AG08396 (cell line): ENCODE data around the gene PLEK2.
"Not testable (repeated sequence)": the region's sequence is repeated elsewhere in the genome, so short reads cannot be mapped to it uniquely, and the experiment has no call there.

Experiments
- DNase-seq: peaks from one replicate; pipeline ENCODE4 v3.0.0; 2012; ENCODE audit warnings: low spot score, mixed read lengths

PLEK2 gene

DNA sequence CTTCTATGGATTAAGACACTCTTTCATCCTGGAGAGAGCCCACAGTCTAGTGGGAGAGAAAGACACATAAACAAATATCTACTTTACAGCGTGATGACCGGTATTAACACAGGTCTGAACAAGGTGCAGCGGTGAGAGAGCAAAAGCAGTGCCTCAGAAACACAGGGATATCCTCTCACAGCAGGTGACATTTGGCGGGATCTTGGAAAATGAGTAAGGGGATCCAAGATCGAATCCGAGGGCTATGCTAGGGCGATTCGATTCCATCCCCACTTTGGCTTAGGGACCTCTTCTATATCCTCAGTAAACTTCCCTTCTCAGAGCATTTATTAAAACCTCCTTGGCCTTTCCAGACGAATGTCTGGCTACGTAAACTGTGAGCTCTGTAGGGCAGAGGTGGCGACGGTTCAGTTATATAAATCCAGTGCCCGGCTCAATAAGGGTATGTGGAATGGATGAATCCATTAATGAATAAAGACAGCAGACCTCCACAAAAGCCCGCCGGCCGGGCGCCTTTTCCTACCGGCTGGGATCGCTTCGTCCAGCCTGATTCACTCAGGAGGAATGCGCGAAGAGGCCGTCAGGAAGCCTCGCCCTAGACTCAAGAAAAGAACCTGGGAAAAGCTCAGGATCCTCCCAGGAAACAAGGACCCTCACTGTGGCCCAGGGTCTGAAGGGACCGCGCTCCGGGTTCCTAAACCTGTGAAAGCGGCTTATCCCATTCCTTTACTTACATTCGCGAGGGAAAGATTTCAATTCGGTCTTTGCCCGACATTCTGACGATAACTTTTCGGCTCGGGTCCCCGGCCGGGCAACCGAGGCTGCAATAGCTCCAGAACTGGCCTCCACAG is 52.8 kb downstream of the PLEK2 start:
- DNase-seq: peak; percentile 51

DNA sequence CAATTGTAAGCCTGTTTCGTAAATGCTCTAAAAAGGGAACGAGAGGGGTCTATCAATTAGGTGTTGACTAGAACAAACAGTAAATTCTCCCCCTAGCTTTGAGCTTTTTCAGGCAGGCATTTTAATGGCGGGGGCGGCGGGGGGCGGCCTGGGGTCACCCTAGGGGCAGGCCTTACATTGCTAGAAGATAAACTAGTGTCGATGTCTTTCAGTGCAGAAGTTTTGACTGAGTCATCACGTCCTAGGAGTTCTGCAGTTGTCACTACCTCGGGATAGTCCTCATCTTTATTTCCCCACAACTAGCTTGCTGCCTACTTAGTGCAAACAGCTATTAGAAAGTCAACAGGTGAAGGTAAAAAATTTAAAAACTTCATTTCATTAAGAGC is 54.0 kb downstream of the PLEK2 start:
- DNase-seq: no peak

DNA sequence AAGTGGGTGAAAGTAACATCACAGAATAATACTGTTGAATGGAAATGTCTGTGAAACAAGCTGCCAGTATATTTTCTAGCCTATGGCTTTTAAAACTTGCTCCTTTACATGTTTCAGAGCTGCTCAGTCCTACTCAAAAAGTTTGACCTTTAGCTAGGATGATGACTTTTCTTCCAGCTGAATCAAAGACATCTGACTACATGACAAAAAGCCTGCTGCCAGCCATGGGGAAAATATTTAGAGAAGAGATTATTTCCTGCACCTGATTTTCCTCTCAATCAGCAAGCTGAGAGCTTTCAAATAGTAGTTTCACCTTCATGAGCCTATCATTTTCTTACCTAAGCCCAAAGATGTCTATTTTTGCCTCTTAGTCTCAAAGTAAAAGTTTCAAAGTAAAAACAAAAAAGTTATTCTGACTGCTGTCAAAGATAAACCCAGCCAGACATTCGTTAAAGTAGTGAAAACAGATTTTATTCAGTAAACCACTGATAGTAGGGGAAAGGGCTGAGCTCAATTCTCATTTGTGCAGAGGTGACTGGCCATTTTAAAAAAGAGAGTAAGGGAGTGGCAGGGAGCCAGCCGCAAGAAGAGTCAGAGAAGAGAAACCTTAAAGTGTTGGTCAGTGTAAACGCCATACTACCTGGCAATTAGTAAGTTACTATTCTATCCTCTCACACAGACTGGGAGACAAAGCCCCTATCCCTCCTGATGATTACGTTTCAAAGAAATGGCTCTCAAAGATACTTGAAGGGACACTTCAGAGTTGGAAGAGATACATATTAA is 54.6 kb downstream of the PLEK2 start:
- no peak for DNase-seq

DNA sequence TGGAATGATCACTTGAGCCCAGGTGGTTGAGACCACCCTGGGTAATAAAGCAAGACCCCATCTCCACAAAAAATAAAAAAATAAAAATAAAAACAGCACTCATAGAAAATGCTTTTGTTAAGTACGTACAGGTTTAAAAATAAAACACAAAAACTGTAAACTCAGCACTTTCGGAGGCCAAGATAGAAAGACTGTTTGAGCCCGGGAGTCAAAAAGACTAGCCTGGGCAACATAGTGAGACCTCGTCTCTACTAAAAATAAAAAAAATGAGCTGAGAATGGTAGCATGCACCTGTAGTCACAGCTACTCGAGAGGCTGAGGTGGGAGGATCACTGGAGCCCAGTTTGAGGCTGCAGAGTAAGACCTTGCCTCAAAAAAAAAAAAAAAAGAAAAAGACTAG is 59.9 kb downstream of the PLEK2 start:
- no peak for DNase-seq

DNA sequence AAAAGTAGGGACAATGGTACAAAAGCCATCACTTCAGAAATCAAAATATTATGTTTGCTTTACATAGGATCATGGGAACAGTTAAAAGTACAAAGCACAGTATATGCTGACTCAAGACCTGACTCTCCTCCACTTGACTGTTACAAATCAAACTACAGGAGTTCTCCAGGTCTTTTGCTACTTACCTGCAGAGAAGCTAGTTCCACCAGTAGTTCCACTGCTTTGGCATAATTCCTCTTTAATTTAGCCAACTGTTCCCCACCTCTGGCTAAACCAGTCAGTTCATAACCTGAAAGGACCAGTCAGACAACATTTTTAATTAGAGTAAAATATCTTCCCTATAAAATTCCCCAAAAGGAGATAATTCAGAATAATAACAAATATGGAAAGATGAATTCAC is 66.4 kb downstream of the PLEK2 start:
- no peak for DNase-seq

DNA sequence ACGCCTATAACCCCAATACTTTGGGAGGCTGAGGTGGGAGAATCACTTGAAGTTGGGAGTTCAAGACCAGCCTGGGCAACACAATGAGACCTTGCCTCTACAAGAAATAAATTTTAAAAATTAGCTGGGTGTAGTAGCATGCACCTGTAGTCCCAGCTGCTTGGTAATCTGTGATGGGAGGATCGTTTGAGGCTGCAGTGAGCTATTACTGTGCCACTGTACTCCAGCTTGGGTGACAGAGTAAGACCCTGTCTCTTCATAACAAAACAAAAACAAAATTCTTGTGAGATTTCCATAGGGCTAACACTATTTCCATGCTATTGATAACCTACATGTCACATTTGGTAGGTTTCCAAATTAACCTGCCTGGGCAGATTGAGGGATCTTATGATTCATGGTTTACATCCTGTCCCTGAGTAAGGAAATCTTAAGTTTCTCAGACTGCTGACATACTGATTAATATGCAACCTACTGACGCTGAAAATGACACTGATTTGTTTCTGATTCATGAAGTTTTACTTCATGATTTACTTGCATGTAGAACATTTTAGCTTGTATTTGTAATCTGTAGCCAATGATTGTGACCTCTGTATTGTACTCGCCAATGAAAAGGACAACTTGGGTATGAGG is 68.2 kb downstream of the PLEK2 start:
- no peak for DNase-seq

DNA sequence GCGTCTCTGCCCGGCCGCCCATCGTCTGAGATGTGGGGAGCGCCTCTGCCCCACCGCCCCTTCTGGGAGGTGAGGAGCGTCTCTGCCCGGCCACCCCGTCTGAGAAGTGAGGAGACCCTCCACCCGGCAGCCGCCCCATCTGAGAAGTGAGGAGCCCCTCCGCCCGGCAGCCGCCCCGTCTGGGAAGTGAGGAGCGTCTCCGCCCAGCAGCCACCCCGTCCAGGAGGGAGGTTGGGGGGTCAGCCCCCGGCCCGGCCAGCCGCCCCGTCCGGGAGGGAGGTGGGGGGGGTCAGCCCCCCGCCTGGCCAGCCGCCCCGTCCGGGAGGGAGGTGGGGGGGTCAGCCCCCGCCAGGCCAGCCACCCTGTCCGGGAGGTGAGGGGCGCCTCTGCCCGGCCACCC is 70.7 kb downstream of the PLEK2 start:
- not testable (repeated sequence) for DNase-seq
